ENCODE results near the gene SLC13A4. TPM values are rescaled to one million over a fixed set of nuclear protein-coding genes. Genes with fewer than 3 reads are reported as not detected.

SLC13A4 gene
- total RNA-seq, 2 experiments from 2014 or later: not detected

DNA sequence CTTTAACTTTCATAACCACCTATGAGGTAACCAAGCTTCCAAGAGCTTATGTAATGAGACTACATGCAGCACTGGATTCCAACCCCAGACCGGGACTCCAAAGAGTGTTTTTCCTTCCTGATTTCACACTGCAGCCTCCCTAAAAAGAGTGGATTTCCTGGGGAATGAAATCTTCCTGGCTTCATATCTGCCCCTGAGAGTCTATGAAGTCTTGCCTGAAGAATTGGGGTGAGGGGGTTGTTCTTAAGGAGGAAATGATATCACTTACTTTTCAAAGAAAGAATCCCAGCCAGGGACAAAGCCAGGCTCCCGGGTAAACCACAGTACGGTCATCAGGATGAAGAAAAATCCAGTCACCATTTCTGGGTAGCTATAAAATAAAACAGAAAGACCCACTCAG, 35.9 kb downstream of the SLC13A4 start:
- CTCF ChIA-PET (ENCODE audit: unreplicated experiment): interaction anchor here (0.6 kb wide), 1 partner anchor 437 kb away, joined by 3 read pairs; no protein-coding TSS in a partner anchor
- no peak for DNase-seq (ENCODE audit: low spot score)
- Histone ChIP-seq H3K4me2 (ENCODE audit: low read length) (no peak overlapping the region), H4K20me1 (ENCODE audit: insufficient read depth, low read length) (no peaks in the 10 kb centered on the region), H3K9me3 (ENCODE audit: low read length) (no peaks in the 10 kb centered on the region), H3K36me3 (ENCODE audit: insufficient read depth, low read length) (no peaks in the 10 kb centered on the region), H3K4me3 (ENCODE audit: low read depth, low read length, poor library complexity, severe bottlenecking) (no peak overlapping the region), H2AFZ (ENCODE audit: low read length) (no peak overlapping the region), H3K27ac (ENCODE audit: low read depth, low read length, poor library complexity, severe bottlenecking) (no peak overlapping the region), H3K4me1 (ENCODE audit: insufficient read depth, low read length, poor library complexity, severe bottlenecking) (no peaks in the 10 kb centered on the region), H3K9me2 (ENCODE audit: insufficient read depth, low read length) (no peaks in the 10 kb centered on the region), H3K79me2 (ENCODE audit: insufficient read depth, low read depth, low read length) (no peaks in the 10 kb centered on the region)
- POLR2A ChIA-PET: no interaction called here
- TF ChIP-seq, protein P1, sequence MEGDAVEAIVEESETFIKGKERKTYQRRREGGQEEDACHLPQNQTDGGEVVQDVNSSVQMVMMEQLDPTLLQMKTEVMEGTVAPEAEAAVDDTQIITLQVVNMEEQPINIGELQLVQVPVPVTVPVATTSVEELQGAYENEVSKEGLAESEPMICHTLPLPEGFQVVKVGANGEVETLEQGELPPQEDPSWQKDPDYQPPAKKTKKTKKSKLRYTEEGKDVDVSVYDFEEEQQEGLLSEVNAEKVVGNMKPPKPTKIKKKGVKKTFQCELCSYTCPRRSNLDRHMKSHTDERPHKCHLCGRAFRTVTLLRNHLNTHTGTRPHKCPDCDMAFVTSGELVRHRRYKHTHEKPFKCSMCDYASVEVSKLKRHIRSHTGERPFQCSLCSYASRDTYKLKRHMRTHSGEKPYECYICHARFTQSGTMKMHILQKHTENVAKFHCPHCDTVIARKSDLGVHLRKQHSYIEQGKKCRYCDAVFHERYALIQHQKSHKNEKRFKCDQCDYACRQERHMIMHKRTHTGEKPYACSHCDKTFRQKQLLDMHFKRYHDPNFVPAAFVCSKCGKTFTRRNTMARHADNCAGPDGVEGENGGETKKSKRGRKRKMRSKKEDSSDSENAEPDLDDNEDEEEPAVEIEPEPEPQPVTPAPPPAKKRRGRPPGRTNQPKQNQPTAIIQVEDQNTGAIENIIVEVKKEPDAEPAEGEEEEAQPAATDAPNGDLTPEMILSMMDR (conservative IDR thresholded peaks at IDR 0.05; ENCODE audit: low read length): no peak
- TF ChIP-seq EZH2phosphoT487 (IDR thresholded peaks at IDR 0.05; ENCODE audit: borderline replicate concordance, low read depth, low read length): no peak
- BruUV-seq (replicated peaks): no TSS peak
- intact Hi-C loops (cut with micrococcal nuclease; ENCODE audit: unreplicated experiment): no loop called here

- no peak overlapping the region for H3K4me2 ChIP-seq (ENCODE audit: low read length)
- no peaks in the 10 kb centered on the region for H4K20me1 ChIP-seq (ENCODE audit: insufficient read depth, low read length)
- H3K27ac ChIP-seq (ENCODE audit: low read depth, low read length, poor library complexity, severe bottlenecking): no peak overlapping the region
- H3K4me3 ChIP-seq (ENCODE audit: low read depth, low read length, poor library complexity, severe bottlenecking): no peak overlapping the region
- no peak overlapping the region for H2AFZ ChIP-seq (ENCODE audit: low read length)
- no peaks in the 10 kb centered on the region for H3K9me2 ChIP-seq (ENCODE audit: insufficient read depth, low read length)
- no TSS peak for BruUV-seq (replicated peaks)
- ChIA-PET CTCF (ENCODE audit: unreplicated experiment) (no interaction called here), POLR2A (no interaction called here)
- no peaks in the 10 kb centered on the region for H3K4me1 ChIP-seq (ENCODE audit: insufficient read depth, low read length, poor library complexity, severe bottlenecking)
- TF ChIP-seq, protein P1 (conservative IDR thresholded peaks at IDR 0.05; ENCODE audit: low read length): no peak
- TF ChIP-seq EZH2phosphoT487 (IDR thresholded peaks at IDR 0.05; ENCODE audit: borderline replicate concordance, low read depth, low read length): no peak
- intact Hi-C loops (cut with micrococcal nuclease; ENCODE audit: unreplicated experiment): no loop called here
- H3K9me3 ChIP-seq (ENCODE audit: low read length): no peaks in the 10 kb centered on the region
- H3K36me3 ChIP-seq (ENCODE audit: insufficient read depth, low read length): no peaks in the 10 kb centered on the region
- H3K79me2 ChIP-seq (ENCODE audit: insufficient read depth, low read depth, low read length): no peaks in the 10 kb centered on the region
- no peak for DNase-seq (ENCODE audit: low spot score)
Measured at GRCh38 chr7:135690566-135690965, 37.4 kb downstream of the SLC13A4 start.

- Histone ChIP-seq H3K79me2 (ENCODE audit: insufficient read depth, low read depth, low read length) (no peaks in the 10 kb centered on the region), H3K27ac (ENCODE audit: low read depth, low read length, poor library complexity, severe bottlenecking) (no peak overlapping the region), H4K20me1 (ENCODE audit: insufficient read depth, low read length) (no peaks in the 10 kb centered on the region), H3K4me2 (ENCODE audit: low read length) (no peak overlapping the region), H2AFZ (ENCODE audit: low read length) (no peak overlapping the region), H3K4me3 (ENCODE audit: low read depth, low read length, poor library complexity, severe bottlenecking) (no peak overlapping the region), H3K9me2 (ENCODE audit: insufficient read depth, low read length) (no peaks in the 10 kb centered on the region), H3K36me3 (ENCODE audit: insufficient read depth, low read length) (no peaks in the 10 kb centered on the region), H3K4me1 (ENCODE audit: insufficient read depth, low read length, poor library complexity, severe bottlenecking) (no peaks in the 10 kb centered on the region), H3K9me3 (ENCODE audit: low read length) (no peaks in the 10 kb centered on the region)
- DNase-seq (ENCODE audit: low spot score): no peak
- intact Hi-C loops (cut with micrococcal nuclease; ENCODE audit: unreplicated experiment): no loop called here
- TF ChIP-seq, protein P1 (conservative IDR thresholded peaks at IDR 0.05; ENCODE audit: low read length): no peak
- no peak for TF ChIP-seq EZH2phosphoT487 (IDR thresholded peaks at IDR 0.05; ENCODE audit: borderline replicate concordance, low read depth, low read length)
- CTCF ChIA-PET (ENCODE audit: unreplicated experiment): no interaction called here
- POLR2A ChIA-PET: interaction anchor here (1.1 to 1.5 kb wide), 2 partner anchors 10 to 11 kb away, joined by 3 to 4 read pairs; no protein-coding TSS in a partner anchor
- BruUV-seq (replicated peaks): no TSS peak
Measured at GRCh38 chr7:135687466-135687865, 40.5 kb downstream of the SLC13A4 start.

Data from OCI-LY7 (cell line).